GM10248 (cell line): Measurements from ENCODE around the gene PRR5L.

Experiments
- CTCF ChIA-PET: fragments of 300-600 bp; sonication (Branson Sonifier 250); formaldehyde crosslinking; extraction: SDS; loops from one replicate; lab custom pipeline; 2021; ENCODE audit warnings: antibody characterized with exemption; lab: Yijun Ruan, JAX
- POLR2A ChIA-PET: fragments of 350-650 bp; sonication (Branson Sonifier 250); formaldehyde crosslinking; extraction: SDS; loops from one replicate; lab custom pipeline; 2020; ENCODE audit warnings: antibody characterized with exemption; lab: Yijun Ruan, JAX
- DNase-seq: peaks from one replicate; pipeline ENCODE4 v3.0.0; 2012; ENCODE audit errors: extremely low spot score
- CTCF ChIP-seq: IDR thresholded peaks from 2 replicates; pipeline ENCODE4 v1.5.1; 2012; ENCODE audit warnings: mild to moderate bottlenecking, low read depth; ENCODE audit errors: extremely low read depth, missing control alignments, control extremely low read depth

Gene PRR5L

GRCh38 chr11:36460220-36460619 lies 164.1 kb downstream of the PRR5L start:
- no peak for DNase-seq
- ChIA-PET POLR2A (no interaction called here), CTCF (interaction anchor here (0.8 to 1.8 kb wide), 3 partner anchors 10 to 33 kb away, joined by 3 to 6 read pairs (median 3); no protein-coding TSS in a partner anchor)
- TF ChIP-seq CTCF: no peak

- no peak for TF ChIP-seq CTCF
- POLR2A ChIA-PET: no interaction called here
- no peak for DNase-seq
- CTCF ChIA-PET: interaction anchor here (2.3 kb wide), 1 partner anchor 16 kb away, joined by 8 read pairs; no protein-coding TSS in a partner anchor
Observed at GRCh38 chr11:36462321-36462720, 166.2 kb downstream of the PRR5L start.

- ChIA-PET CTCF (interaction anchor here (1.2 to 2.3 kb wide), 3 partner anchors 15 to 284 kb away, joined by 3 to 8 read pairs (median 3); partner anchors contain the start of gene TRAF6), POLR2A (no interaction called here)
- no peak for TF ChIP-seq CTCF
- no peak for DNase-seq
Observed at GRCh38 chr11:36463781-36464180, 167.7 kb downstream of the PRR5L start.

GRCh38 chr11:36464720-36465119 lies 168.6 kb downstream of the PRR5L start:
- POLR2A ChIA-PET: no interaction called here
- DNase-seq: no peak
- CTCF ChIA-PET: interaction anchor here (1.0 to 2.2 kb wide), 8 partner anchors 12 to 283 kb away, joined by 3 to 7 read pairs (median 3); partner anchors contain the start of gene TRAF6
- TF ChIP-seq CTCF: no peak

GRCh38 chr11:36465449-36466163 lies 169.5 kb downstream of the PRR5L start:
- CTCF ChIA-PET: interaction anchor here (0.8 to 3.1 kb wide), 10 partner anchors 11 to 173 kb away, joined by 3 to 13 read pairs (median 3); partner anchors contain the start of gene TRAF6
- DNase-seq: no peak
- POLR2A ChIA-PET: no interaction called here
- TF ChIP-seq CTCF: no peak

GRCh38 chr11:36467012-36467411 lies 170.9 kb downstream of the PRR5L start:
- TF ChIP-seq CTCF: no peak
- POLR2A ChIA-PET: no interaction called here
- CTCF ChIA-PET: interaction anchor here (1.3 to 3.1 kb wide), 2 partner anchors 11 to 86 kb away, joined by 3 to 13 read pairs; no protein-coding TSS in a partner anchor
- DNase-seq: no peak
